Stimulated activated CD4-positive, alpha-beta T cell treated with anti-CD3 and anti-CD28 coated beads, TNF-alpha, amount 100 ng/mL, for 1 hour (primary cell): ENCODE data around the gene VPS13C.

Experiments
- DNase-seq, 3 donors: peaks; one replicate each; pipeline ENCODE4 v3.0.0-alpha.2; 2020; ENCODE audit warnings: low read depth in 3 of 3, low spot score in 1 of 3

VPS13C gene

DNA sequence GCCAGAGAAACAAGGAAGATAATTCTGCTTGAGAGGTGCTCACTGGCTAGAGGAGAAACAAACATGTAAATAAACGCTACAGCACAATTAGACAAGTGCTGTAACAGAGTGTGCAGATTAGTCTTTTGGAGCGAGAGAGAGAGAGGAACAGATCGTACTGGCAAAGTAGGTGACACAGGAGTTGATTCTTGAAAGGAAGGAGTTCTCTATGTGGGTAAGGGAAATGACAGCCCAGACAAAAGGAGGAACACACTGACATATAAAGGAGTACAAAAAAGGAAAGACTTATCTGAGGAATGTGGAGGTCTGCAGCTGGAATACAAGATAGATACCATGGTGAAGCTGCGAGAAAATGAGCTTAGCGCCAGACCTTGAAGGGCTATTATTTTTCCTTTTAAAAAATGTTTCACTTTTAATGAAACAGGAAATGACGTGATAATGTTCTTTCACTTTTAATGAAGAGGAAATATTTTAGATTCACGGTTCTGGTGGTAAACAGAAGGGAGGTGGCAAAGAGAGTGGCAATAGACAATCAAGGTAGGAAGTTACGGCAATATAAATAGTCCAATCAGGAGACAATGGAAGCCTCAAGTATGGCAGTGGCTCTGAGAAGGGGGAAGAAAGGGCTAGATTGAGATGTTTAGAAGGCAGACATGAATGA is 202.9 kb downstream of the VPS13C start:
- DNase-seq = no peak

DNA sequence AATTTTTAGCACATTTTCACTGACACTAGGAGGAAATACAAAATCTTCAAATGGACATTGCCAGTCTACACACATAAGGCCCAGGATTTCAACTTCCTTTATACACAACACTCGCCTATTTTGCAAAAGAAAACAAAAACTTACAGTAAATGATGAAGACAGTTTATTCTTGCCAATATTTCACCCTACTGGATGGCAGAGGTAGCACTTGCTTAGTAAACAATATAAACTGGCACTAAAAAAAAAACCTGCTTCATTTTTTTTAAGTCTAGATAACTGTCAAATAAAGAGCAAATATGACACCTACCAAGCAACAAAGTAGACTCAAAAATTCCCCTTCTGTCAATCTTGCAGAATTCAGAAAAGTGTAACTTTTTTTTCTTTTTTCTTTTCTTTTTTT is 204.0 kb downstream of the VPS13C start:
- no peak for DNase-seq

DNA sequence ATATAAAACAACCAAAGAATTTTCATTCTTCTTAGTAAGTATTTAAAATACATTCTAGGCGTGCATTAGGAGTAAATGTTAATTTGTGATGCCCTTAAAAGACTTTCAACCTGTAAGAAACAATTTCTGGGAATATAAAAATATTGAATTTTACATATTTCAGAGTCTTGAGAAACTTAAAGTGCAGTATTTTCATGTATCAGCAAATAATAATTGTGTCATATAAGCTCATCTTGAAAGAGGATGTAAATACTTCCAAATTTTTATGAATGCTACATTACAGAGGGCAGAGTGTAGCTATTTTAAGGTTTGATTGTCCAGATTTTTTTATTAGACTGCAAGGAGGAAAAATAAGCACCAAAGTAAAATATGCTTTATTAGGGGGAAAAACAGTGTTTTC is 207.1 kb downstream of the VPS13C start:
- DNase-seq = no peak

DNA sequence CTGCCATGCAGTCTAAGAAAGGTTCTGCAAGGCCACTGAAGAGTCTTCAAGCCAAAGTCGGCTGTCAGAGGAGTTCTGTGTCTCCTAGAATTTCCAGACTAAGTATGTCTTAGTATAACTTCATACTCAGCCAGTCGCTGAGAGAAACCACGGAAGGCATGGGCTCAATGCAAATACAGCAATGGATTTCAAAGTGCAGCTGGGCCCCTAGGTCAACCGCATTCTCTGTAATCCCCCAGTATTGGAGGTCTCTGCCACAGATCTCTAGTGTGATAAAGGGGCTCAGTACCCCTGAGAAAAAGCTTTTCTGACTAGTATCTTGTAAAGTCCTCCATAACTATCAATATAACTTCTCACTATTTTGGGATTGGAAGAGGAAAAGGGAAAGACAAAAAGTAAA is 208.3 kb downstream of the VPS13C start:
- no peak for DNase-seq

DNA sequence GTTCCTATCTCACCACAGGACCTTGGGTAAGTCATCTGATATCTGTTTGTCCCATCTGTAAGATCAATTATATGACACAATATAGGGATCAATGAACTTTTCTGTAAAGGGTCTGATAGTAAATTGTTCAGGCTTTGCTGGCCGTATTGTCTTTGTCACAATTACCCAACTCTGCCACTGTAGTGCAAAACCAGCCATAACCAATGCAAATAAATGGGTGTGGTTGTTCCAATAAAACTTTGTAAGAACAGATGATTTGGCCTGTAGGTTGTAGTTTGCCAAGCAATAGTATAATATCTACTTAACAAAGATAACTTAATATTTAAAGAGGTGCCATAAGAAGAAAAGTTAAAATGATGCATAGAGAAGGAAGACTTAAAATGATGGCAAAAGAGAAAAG is 210.8 kb downstream of the VPS13C start:
- no peak for DNase-seq

GRCh38 chr15:61841466-61841865 is 218.8 kb downstream of the VPS13C start:
- no peak for DNase-seq

GRCh38 chr15:61840090-61840489 is 220.2 kb downstream of the VPS13C start:
- DNase-seq = no peak

GRCh38 chr15:61839546-61839945 is 220.7 kb downstream of the VPS13C start:
- DNase-seq = no peak

DNA sequence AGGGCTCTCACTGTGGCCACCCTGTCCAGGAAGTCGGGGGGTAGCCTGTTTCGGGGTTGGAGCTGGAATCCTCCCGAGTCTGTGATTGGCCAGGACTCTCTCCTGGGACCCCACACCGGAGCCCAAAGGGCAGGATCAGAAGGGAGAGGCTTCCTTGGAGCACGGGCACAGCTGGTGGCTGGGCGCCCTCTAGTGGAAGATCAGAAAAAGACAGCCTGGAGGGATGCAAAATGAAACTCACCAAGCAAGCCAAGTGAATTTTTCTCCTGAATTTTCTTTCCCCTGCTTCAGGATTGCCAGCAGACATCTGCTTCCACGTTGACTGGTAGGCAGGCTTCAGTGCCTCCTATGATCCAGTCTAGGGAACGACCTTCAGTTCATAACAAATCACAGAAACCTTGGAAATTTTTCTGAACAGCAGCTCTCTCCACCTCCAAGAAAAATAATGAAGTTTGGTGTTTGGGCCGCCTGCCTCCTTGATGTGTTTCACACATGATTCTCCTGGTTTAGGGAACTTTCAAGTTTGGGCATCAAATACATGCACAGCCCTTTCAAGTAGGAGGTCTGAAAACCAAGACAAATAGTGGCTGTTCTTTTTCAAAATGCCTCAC is 224.6 kb downstream of the VPS13C start:
- peak in 2 of 3 donors; percentile 6 to 34 for DNase-seq

- DNase-seq = no peak
Observed at GRCh38 chr15:61835029-61835428, 225.2 kb downstream of the VPS13C start.

GRCh38 chr15:61834076-61834697 is 226.1 kb downstream of the VPS13C start:
- peak in 2 of 3 donors; percentile 35 to 67 for DNase-seq

DNA sequence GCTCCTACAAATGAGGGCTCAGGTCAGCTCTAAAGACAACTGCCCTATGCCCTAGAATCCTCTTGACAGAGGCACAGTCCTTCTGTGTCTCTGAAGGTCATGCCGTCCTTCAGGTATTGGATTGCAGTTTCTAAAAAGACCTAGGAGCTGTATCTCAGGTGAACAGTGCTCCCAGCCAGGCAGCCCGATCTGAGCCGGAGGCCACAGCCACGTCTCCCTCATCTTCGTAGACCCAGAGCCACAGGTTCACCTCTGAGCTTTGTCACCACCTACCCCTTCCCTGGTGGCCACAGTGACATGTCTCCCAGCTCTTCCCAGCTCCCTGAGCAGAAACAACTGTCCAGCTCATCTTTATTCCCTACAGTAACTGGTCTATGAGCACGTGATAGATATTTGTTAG is 228.0 kb downstream of the VPS13C start:
- no peak for DNase-seq

GRCh38 chr15:61831505-61831921 is 228.7 kb downstream of the VPS13C start:
- no peak for DNase-seq

GRCh38 chr15:61830536-61831330 is 229.5 kb downstream of the VPS13C start:
- no peak for DNase-seq

- no peak for DNase-seq
Observed at GRCh38 chr15:61829514-61829889, 230.7 kb downstream of the VPS13C start.

GRCh38 chr15:61828860-61829513 is 231.3 kb downstream of the VPS13C start:
- no peak for DNase-seq

DNA sequence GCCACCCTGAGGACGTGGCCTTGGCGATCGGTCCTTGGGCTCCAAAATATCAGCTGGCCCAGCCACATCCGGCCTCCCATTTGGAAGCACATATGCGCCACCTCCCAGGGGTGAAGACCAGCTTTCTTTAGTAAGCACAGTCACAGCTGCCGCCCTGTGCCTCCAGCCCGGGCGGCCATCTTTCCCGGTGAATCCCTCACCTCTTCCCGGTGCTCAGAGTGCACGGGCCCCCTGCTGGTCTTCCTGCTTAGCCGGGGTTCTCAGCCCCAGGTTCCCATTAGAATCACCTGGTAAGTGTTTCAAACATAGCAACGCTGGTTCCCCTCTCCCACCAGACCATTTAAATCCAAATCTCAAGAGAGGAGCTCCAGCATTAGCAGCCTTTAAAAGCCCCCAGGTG is 232.2 kb downstream of the VPS13C start:
- no peak for DNase-seq

GRCh38 chr15:61827131-61827530 is 233.1 kb downstream of the VPS13C start:
- DNase-seq = no peak

GRCh38 chr15:61824291-61824690 is 236.0 kb downstream of the VPS13C start:
- DNase-seq = no peak

DNA sequence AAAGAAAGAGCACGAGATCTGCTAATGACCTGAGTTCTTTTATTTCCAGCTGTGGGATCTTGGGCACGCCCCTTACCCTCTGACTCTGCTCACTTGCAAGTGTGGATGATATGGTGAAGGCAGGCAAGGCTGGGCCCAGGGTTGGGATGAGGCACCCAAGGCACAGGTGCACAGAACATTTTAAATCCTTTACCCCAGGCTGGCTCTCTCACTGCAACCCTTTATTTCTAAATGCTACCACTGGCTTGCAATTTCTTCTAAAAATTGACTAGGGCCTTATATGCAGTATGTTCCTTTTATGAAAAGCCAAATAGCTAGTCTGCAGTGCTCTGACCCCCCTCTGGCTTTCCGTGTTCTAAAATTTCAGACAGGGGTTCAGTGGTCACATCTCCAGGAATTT is 237.7 kb downstream of the VPS13C start:
- no peak for DNase-seq

GRCh38 chr15:61820951-61821350 is 239.3 kb downstream of the VPS13C start:
- no peak for DNase-seq
